Neural cell (in vitro differentiated cells): ENCODE results near the gene LRRC15. TPM values are rescaled to one million over a fixed set of nuclear protein-coding genes. Genes with fewer than 3 reads are reported as not detected.

ENCODE experiments used
- H2AFZ ChIP-seq: fragments of 200-600, 300-800 bp; sonication (generic), shearing (Covaris generic); 2 replicates; pipeline ENCODE4 v1.6.0; 2014; ENCODE audit warnings: low read depth, mild to moderate bottlenecking, antibody characterized with exemption, low read length, moderate library complexity
- H3F3A ChIP-seq: fragments of 200-600 bp; shearing (Covaris generic); 2 replicates; pipeline ENCODE4 v1.6.1; 2016; ENCODE audit warnings: mild to moderate bottlenecking, moderate library complexity, mixed read lengths, antibody characterized with exemption, low read length; ENCODE audit not compliant: insufficient read depth, poor library complexity, severe bottlenecking
- H3K27ac ChIP-seq: fragments of 200-600, 300-800 bp; sonication (generic), shearing (Covaris generic); 2 replicates; pipeline ENCODE4 v1.5.1; 2014; ENCODE audit warnings: mild to moderate bottlenecking, low read length, moderate library complexity
- H3K27me3 ChIP-seq: fragments of 300-800, 200-600 bp; sonication (generic), shearing (Covaris generic); 2 replicates; pipeline ENCODE4 v1.6.0; 2014; ENCODE audit warnings: mild to moderate bottlenecking, low read depth, low read length, moderate library complexity; ENCODE audit not compliant: insufficient read depth
- H3K36me3 ChIP-seq: fragments of 300-800, 200-600 bp; sonication (generic), shearing (Covaris generic); 2 replicates; pipeline ENCODE4 v1.5.1; 2014; ENCODE audit warnings: mild to moderate bottlenecking, antibody characterized with exemption, low read length, moderate library complexity; ENCODE audit not compliant: insufficient read depth
- H3K4me2 ChIP-seq: fragments of 300-800, 200-600 bp; sonication (generic), shearing (Covaris generic); 2 replicates; pipeline ENCODE4 v1.6.0; 2014; ENCODE audit warnings: mild to moderate bottlenecking, low read length
- H3K4me3 ChIP-seq: fragments of 300-800, 200-600 bp; sonication (generic), shearing (Covaris generic); 2 replicates; pipeline ENCODE4 v1.5.1; 2014; ENCODE audit warnings: mild to moderate bottlenecking, low read length, moderate library complexity
- H3K79me2 ChIP-seq: fragments of 200-600 bp; shearing (Covaris generic); replicated peaks from 2 replicates; pipeline ENCODE4 v1.6.0; 2014; ENCODE audit warnings: mild to moderate bottlenecking, low read length, moderate library complexity; ENCODE audit not compliant: insufficient read depth
- H3K9ac ChIP-seq: fragments of 300-800, 200-600 bp; sonication (generic), shearing (Covaris generic); 2 replicates; pipeline ENCODE4 v1.6.1; 2016; ENCODE audit warnings: mild to moderate bottlenecking, low read length, mixed read lengths
- H3K9me2 ChIP-seq: fragments of 200-600 bp; shearing (Covaris generic); 2 replicates; pipeline ENCODE4 v1.6.1; 2016; ENCODE audit warnings: mild to moderate bottlenecking, low read length, mixed read lengths; ENCODE audit not compliant: insufficient read depth
- H3K9me3 ChIP-seq: fragments of 200-600, 300-800 bp; sonication (generic), shearing (Covaris generic); 2 replicates; pipeline ENCODE4 v1.6.1; 2016; ENCODE audit warnings: mild to moderate bottlenecking, mixed run types, low read length, moderate library complexity, mixed read lengths
- H4K20me1 ChIP-seq: fragments of 200-600 bp; shearing (Covaris generic); 2 replicates; pipeline ENCODE4 v1.6.1; 2016; ENCODE audit warnings: mild to moderate bottlenecking, mixed run types; ENCODE audit not compliant: insufficient read depth
- CTCF ChIP-seq: fragments of 450-650 bp; IDR thresholded peaks from 2 replicates; pipeline ENCODE4 v1.5.1; 2014; ENCODE audit warnings: antibody characterized with exemption, mild to moderate bottlenecking, moderate library complexity; ENCODE audit not compliant: poor library complexity, severe bottlenecking
- EP300 ChIP-seq: fragments of 450-650 bp; conservative IDR thresholded peaks from 2 replicates; pipeline ENCODE4 v1.6.1; 2014; ENCODE audit warnings: antibody characterized with exemption, mild to moderate bottlenecking, moderate library complexity; ENCODE audit not compliant: poor library complexity, severe bottlenecking
- EZH2 ChIP-seq: fragments of 200-600, 300-800 bp; shearing (Covaris generic), sonication (generic); IDR thresholded peaks from 2 replicates; pipeline ENCODE4 v1.6.1; 2014; ENCODE audit warnings: antibody characterized with exemption, low read length, borderline replicate concordance, mild to moderate bottlenecking; ENCODE audit not compliant: insufficient read depth, poor library complexity, severe bottlenecking
- MXI1 ChIP-seq: fragments of 450-650 bp; conservative IDR thresholded peaks from 2 replicates; pipeline ENCODE4 v1.6.1; 2014; ENCODE audit warnings: antibody characterized with exemption, mild to moderate bottlenecking; ENCODE audit not compliant: poor library complexity, severe bottlenecking
- POLR2AphosphoS5 ChIP-seq: IDR thresholded peaks from 2 replicates; pipeline ENCODE4 v1.6.1; 2012
- RAD21 ChIP-seq: fragments of 450-650 bp; conservative IDR thresholded peaks from 2 replicates; pipeline ENCODE4 v1.6.1; 2014; ENCODE audit warnings: antibody characterized with exemption, mild to moderate bottlenecking, moderate library complexity
- REST ChIP-seq: IDR thresholded peaks from 2 replicates; pipeline ENCODE4 v1.6.1; 2012; ENCODE audit warnings: borderline replicate concordance
- SMC3 ChIP-seq: fragments of 450-650 bp; conservative IDR thresholded peaks from 2 replicates; pipeline ENCODE4 v1.6.1; 2014; ENCODE audit warnings: antibody characterized with exemption, mild to moderate bottlenecking, moderate library complexity; ENCODE audit not compliant: poor library complexity
- TAF1 ChIP-seq: IDR thresholded peaks from 2 replicates; pipeline ENCODE4 v1.6.1; 2012; ENCODE audit warnings: low read depth
- polyA plus RNA-seq: library from polyadenylated mRNA; depleted of rRNA; stranded (reverse); fragments of >200 nt; gene quantifications from 2 replicates; pipeline ENCODE4 v1.2.3, GENCODE V29; 2014

The LRRC15 gene
- polyA plus RNA-seq, 1 donor from 2014 or later: not detected

GRCh38 chr3:194383276-194383940, 13.9 kb upstream of the LRRC15 start:
- H3K36me3 ChIP-seq: no peaks in the 10 kb centered on the region
- H3K9ac ChIP-seq: no peak overlapping the region
- H3K4me2 ChIP-seq: no peak overlapping the region
- H2AFZ ChIP-seq: no peak overlapping the region
- H3K9me3 ChIP-seq: peaks cover 3% of the 10 kb centered on the region
- TF ChIP-seq EP300 (no peak), CTCF (no peak), SMC3 (no peak), TAF1 (no peak), MXI1 (no peak), POLR2AphosphoS5 (no peak), EZH2 (no peak)
- no peaks in the 10 kb centered on the region for H3K27me3 ChIP-seq
- H4K20me1 ChIP-seq: no peaks in the 10 kb centered on the region
- H3K27ac ChIP-seq: no peak overlapping the region
- H3K9me2 ChIP-seq: no peaks in the 10 kb centered on the region
- no peak overlapping the region for H3K4me3 ChIP-seq
- H3K79me2 ChIP-seq: no peaks in the 10 kb centered on the region
- H3F3A ChIP-seq: no peaks in the 10 kb centered on the region

GRCh38 chr3:194382892-194383223, 13.3 kb upstream of the LRRC15 start:
- H3K4me2 ChIP-seq: no peak overlapping the region

More at GRCh38 chr3:194382892-194383223, 13.3 kb upstream of the LRRC15 start:
- Histone ChIP-seq H3K79me2 (no peaks in the 10 kb centered on the region), H3K27ac (no peak overlapping the region), H2AFZ (no peak overlapping the region), H4K20me1 (no peaks in the 10 kb centered on the region), H3K4me3 (no peak overlapping the region), H3K27me3 (no peaks in the 10 kb centered on the region), H3F3A (no peaks in the 10 kb centered on the region), H3K9ac (no peak overlapping the region), H3K36me3 (no peaks in the 10 kb centered on the region), H3K9me2 (no peaks in the 10 kb centered on the region), H3K9me3 (peaks cover 3% of the 10 kb centered on the region)
- TF ChIP-seq CTCF (no peak), SMC3 (no peak), EP300 (no peak), MXI1 (no peak), POLR2AphosphoS5 (no peak), EZH2 (no peak), REST (no peak), RAD21 (no peak), TAF1 (no peak)
